KMS-11 (cell line): Measurements from ENCODE around the gene OR10J5.
"Not testable (repeated sequence)": the region's sequence is repeated elsewhere in the genome, so short reads cannot be mapped to it uniquely, and the experiment has no call there.

Experiments
- H2AFZ ChIP-seq: fragments of 200-600 bp; sonication (generic); 2 replicates; pipeline ENCODE4 v1.6.1; 2016; ENCODE audit warnings: antibody characterized with exemption, mixed run types, low read depth
- H3K27ac ChIP-seq: fragments of 200-600 bp; sonication (generic); 2 replicates; pipeline ENCODE4 v1.6.1; 2016; ENCODE audit warnings: mild to moderate bottlenecking, mixed run types
- H3K27me3 ChIP-seq: fragments of 200-600 bp; sonication (generic); 2 replicates; pipeline ENCODE4 v1.6.1; 2017; ENCODE audit warnings: mild to moderate bottlenecking, low read depth, mixed run types, moderate library complexity; ENCODE audit not compliant: insufficient read depth
- H3K36me3 ChIP-seq: fragments of 200-600 bp; sonication (generic); 2 replicates; pipeline ENCODE4 v1.6.1; 2017; ENCODE audit warnings: mild to moderate bottlenecking, mixed run types; ENCODE audit not compliant: insufficient read depth
- H3K4me1 ChIP-seq: fragments of 200-600 bp; sonication (generic); 2 replicates; pipeline ENCODE4 v1.6.1; 2016; ENCODE audit warnings: mild to moderate bottlenecking, low read depth, mixed run types; ENCODE audit not compliant: poor library complexity, severe bottlenecking
- H3K4me2 ChIP-seq: fragments of 200-600 bp; sonication (generic); 2 replicates; pipeline ENCODE4 v1.7.0; 2016; ENCODE audit warnings: mild to moderate bottlenecking, mixed run types
- H3K4me3 ChIP-seq: fragments of 200-600 bp; sonication (generic); IDR thresholded peaks from 2 replicates; pipeline ENCODE4 v1.6.1; 2017; ENCODE audit warnings: low read depth, low read length, mixed read lengths; ENCODE audit not compliant: insufficient read depth
- H3K79me2 ChIP-seq: fragments of 200-600 bp; sonication (generic); 2 replicates; pipeline ENCODE4 v1.6.1; 2016; ENCODE audit warnings: low read depth, mixed run types; ENCODE audit not compliant: insufficient read depth
- H3K9ac ChIP-seq: fragments of 200-600 bp; sonication (generic); 2 replicates; pipeline ENCODE4 v1.6.1; 2016; ENCODE audit warnings: mild to moderate bottlenecking, mixed run types
- H4K20me1 ChIP-seq: fragments of 200-600 bp; sonication (generic); 2 replicates; pipeline ENCODE4 v1.6.1; 2016; ENCODE audit warnings: mild to moderate bottlenecking, mixed run types; ENCODE audit not compliant: insufficient read depth
- TF ChIP-seq, protein P1 (sequence below): fragments of 200-600 bp; sonication (generic); conservative IDR thresholded peaks from 2 replicates; pipeline ENCODE4 v1.6.1; 2017; ENCODE audit warnings: low read depth, mild to moderate bottlenecking, antibody characterized with exemption, low read length, moderate library complexity, mixed read lengths

The OR10J5 gene

DNA sequence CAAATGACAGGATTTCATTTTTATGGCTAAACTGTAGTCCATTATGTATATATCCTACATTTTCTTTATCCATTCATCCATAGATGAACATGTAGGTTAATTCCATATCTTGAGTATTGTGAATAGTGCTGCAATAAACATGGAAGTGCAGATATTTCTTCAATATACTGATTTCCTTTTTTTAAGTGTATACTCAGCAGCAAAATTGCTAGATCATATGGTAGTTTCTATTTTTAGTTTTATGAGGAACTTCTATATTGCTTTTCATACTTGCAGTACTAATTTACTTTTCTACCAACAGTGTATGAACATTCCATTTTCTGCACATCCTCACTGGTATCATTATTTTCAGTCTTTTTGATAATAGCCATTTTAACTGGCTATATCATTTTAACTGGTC, 30.1 kb downstream of the OR10J5 start:
- Histone ChIP-seq H3K36me3 (no peaks in the 10 kb centered on the region), H2AFZ (no peak overlapping the region), H3K79me2 (no peaks in the 10 kb centered on the region), H3K27me3 (no peaks in the 10 kb centered on the region), H3K4me2 (no peak overlapping the region), H3K4me3 (no peak overlapping the region), H3K27ac (no peak overlapping the region), H4K20me1 (no peaks in the 10 kb centered on the region), H3K4me1 (peaks cover 4% of the 10 kb centered on the region), H3K9ac (no peak overlapping the region)
- TF ChIP-seq, protein P1, sequence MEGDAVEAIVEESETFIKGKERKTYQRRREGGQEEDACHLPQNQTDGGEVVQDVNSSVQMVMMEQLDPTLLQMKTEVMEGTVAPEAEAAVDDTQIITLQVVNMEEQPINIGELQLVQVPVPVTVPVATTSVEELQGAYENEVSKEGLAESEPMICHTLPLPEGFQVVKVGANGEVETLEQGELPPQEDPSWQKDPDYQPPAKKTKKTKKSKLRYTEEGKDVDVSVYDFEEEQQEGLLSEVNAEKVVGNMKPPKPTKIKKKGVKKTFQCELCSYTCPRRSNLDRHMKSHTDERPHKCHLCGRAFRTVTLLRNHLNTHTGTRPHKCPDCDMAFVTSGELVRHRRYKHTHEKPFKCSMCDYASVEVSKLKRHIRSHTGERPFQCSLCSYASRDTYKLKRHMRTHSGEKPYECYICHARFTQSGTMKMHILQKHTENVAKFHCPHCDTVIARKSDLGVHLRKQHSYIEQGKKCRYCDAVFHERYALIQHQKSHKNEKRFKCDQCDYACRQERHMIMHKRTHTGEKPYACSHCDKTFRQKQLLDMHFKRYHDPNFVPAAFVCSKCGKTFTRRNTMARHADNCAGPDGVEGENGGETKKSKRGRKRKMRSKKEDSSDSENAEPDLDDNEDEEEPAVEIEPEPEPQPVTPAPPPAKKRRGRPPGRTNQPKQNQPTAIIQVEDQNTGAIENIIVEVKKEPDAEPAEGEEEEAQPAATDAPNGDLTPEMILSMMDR: no peak

DNA sequence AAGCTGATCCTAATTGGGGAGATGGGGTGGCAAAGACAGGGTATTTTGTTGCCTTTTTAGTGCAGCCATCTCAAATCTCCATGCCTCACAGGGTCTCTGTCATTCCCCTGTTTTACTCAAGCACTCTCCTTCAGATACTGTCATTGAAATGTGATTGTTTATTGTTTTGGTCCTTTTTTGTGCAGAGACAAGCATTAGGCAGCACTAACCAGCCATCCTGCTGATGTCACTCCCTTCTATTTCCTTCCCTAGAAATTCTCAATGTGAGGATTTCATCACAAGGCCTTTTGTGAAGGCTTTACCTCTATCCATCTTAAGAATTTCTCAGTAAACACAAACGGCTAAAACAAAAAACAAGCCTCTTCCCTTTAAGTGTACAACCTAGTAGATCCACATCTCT, 34.7 kb downstream of the OR10J5 start:
- no peaks in the 10 kb centered on the region for H3K79me2 ChIP-seq
- H3K36me3 ChIP-seq: no peaks in the 10 kb centered on the region
- TF ChIP-seq, protein P1: no peak
- no peak overlapping the region for H3K4me2 ChIP-seq
- H3K4me3 ChIP-seq: no peak overlapping the region
- no peak overlapping the region for H3K27ac ChIP-seq
- H2AFZ ChIP-seq: no peak overlapping the region
- no peaks in the 10 kb centered on the region for H3K4me1 ChIP-seq
- H4K20me1 ChIP-seq: no peaks in the 10 kb centered on the region
- H3K9ac ChIP-seq: no peak overlapping the region
- no peaks in the 10 kb centered on the region for H3K27me3 ChIP-seq

DNA sequence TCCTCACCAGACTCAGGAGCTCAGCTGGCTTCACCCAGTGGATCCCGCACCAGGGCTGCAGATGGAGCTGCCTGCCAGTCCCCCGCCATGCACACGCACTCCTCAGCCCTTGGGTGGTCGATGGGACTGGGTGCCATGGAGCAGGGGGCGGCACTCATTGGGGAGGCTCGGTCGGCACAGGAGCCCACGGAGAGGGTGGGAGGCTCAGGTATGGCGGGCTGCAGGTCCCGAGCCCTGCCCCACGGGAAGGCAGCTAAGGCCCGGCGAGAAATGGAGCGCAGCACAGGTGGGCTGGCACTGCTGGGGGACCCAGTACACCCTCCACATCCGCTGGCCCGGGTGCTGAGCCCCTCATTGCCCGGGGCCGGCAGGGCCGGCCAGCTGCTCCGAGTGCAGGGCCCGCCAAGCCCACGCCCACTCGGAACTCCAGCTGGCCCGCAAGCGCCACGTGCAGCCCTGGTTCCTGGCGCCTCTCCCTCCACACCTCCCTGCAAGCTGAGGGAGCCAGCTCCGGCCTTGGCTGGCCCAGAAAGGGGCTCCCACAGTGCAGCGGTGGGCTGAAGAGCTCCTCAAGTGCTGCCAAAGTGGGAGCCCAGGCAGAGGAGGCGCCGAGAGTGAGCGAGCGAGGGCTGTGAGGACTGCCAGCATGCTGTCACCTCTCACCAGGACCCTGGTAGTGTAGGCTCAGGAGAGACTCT, 41.1 kb downstream of the OR10J5 start:
- H3K27ac ChIP-seq, H3K4me2 ChIP-seq: not testable (repeated sequence)

DNA sequence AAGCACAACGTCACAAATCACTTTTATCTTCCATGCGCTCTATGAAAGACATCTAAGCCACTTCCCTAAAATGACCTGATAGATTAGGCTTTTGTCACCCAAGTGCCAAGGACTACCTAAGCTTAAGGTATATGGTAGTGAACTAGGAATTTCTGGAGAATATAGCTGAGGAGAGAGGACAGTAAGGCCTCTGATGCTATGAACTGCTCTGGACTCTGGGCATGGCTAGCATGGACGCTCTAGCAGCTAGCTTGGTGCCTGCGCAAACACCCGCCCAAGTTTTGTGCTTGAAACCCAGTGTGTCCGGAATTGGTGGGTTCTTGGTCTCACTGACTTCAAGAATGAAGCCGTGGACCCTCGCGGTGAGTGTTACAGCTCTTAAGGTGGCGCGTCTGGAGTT, 42.5 kb downstream of the OR10J5 start:
- Histone ChIP-seq H3K4me3 (no peak overlapping the region), H4K20me1 (no peaks in the 10 kb centered on the region), H3K4me2 (no peak overlapping the region), H3K27ac (no peak overlapping the region), H2AFZ (no peak overlapping the region), H3K9ac (no peak overlapping the region), H3K36me3 (no peaks in the 10 kb centered on the region), H3K27me3 (no peaks in the 10 kb centered on the region), H3K4me1 (no peaks in the 10 kb centered on the region), H3K79me2 (no peaks in the 10 kb centered on the region)
- TF ChIP-seq, protein P1: no peak

More for the DNA sequence above, 41.1 kb downstream of the OR10J5 start:
- H4K20me1 ChIP-seq, H3K27me3 ChIP-seq, H3K4me1 ChIP-seq, H3K36me3 ChIP-seq, H3K79me2 ChIP-seq, H3K4me3 ChIP-seq, H3K9ac ChIP-seq, H2AFZ ChIP-seq: not testable (repeated sequence)

DNA sequence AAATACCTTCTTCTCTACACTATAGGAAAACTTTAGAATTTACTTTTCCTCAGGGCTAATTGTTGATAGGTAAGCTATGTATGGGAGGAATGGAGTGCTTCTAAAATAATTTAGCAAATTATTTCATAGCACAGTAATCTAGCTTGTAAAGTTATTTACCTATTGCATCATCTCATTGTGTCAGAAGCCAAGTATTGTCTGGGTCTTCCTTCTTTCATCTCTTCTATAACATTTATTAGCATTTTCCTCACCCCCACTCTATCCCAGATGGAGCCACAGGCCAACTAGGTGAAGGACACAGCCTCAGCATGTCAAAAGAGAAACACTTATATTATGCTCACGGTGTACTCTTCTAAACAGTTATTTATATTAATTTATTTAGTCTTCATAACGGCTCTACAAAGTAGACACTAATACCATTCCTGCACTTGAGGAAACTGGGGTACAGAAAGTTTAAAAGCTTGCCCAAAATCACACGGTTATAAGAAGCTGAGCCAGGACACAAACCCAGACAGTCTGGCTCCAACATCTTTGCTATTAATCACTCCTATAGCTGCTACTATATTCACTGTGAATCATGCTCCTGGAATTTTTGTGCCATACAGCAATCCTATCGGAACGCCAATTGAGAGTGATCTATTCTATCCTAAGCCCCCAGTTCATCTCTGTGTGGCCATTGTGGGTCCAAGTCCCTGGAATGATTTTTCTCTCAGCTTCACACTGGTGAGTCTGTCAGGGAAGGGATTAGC, 43.1 kb downstream of the OR10J5 start:
- Histone ChIP-seq H2AFZ (no peak overlapping the region), H3K27me3 (no peaks in the 10 kb centered on the region), H3K36me3 (no peaks in the 10 kb centered on the region), H3K4me3 (no peak overlapping the region), H3K79me2 (no peaks in the 10 kb centered on the region), H3K9ac (no peak overlapping the region), H4K20me1 (no peaks in the 10 kb centered on the region), H3K4me1 (no peaks in the 10 kb centered on the region), H3K4me2 (no peak overlapping the region), H3K27ac (no peak overlapping the region)
- TF ChIP-seq, protein P1: no peak
